ENCODE data around the gene DMXL1. TPM values are rescaled to one million over a fixed set of nuclear protein-coding genes. Genes with fewer than 3 reads are reported as not detected.

The DMXL1 gene
- total RNA-seq, 4 donors from 2014 or later: 40.7 to 80.9 (median 46.6) TPM

- ATAC-seq (ENCODE audit: low FRiP score) (no peak), DNase-seq (ENCODE audit: low spot score) (no peak)
- TF ChIP-seq CTCF (IDR thresholded peaks at IDR 0.05): no peak
Measured at GRCh38 chr5:119077444-119077843, 6.6 kb downstream of the DMXL1 start.

GRCh38 chr5:119078071-119078846 is 7.4 kb downstream of the DMXL1 start:
- DNase-seq (ENCODE audit: low spot score) (no peak), ATAC-seq (ENCODE audit: low FRiP score) (no peak)
- TF ChIP-seq CTCF (IDR thresholded peaks at IDR 0.05): no peak

- ATAC-seq (ENCODE audit: low FRiP score): no peak
- no peak for DNase-seq (ENCODE audit: low spot score)
- TF ChIP-seq CTCF (IDR thresholded peaks at IDR 0.05): no peak
Measured at GRCh38 chr5:119078861-119079260, 8.0 kb downstream of the DMXL1 start.

DNA sequence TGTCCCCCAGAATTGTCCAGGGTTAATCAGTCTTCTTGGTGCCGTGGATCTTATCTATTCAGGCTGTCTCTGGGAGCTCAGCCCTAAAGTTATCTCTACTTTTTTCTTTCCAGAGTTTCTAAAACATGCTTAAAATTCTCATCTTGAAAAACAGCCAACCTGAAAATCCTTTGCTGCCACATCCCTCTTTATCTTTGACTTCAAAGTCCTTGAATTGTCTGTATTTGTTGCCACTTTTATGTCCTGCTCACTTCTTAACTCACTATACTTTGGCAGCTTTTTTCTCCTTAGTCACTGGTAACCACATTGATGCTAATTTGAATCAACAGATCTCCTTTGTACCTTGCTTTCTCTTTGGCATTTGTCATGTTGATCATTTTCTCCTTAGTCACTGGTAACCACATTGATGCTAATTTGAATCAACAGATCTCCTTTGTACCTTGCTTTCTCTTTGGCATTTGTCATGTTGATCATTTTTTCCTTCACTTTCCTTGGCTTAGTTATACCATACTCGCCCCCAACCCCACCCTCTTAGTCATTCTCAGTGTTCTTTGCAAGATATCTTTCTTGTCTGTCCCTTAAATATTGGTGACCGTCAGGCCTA is 8.5 kb downstream of the DMXL1 start:
- no peak for TF ChIP-seq CTCF (IDR thresholded peaks at IDR 0.05)
- ATAC-seq (ENCODE audit: low FRiP score) (no peak), DNase-seq (ENCODE audit: low spot score) (no peak)

DNA sequence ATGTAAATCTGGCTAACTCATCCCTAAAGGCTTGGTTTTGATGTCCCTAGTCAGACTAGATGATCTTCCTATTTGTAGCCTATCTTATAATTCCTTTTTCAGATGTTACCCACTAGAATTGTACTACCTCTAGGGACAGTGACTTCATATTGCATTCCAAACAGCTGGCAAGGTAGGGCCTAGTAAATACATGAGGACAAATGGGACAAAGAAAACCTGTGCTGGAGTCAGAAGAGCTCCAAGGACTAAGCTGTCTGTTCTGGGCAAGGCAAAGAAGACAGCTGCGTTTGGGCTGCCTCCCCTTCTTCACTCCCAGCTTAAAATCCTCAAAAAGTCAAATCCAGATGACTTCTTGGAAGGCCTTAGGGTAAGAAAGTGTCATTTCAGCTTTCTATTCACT is 10.0 kb downstream of the DMXL1 start:
- no peak for ATAC-seq (ENCODE audit: low FRiP score)

GRCh38 chr5:119082691-119083090 is 11.8 kb downstream of the DMXL1 start:
- no peak for TF ChIP-seq CTCF (IDR thresholded peaks at IDR 0.05)
- no peak for ATAC-seq (ENCODE audit: low FRiP score)
- DNase-seq (ENCODE audit: low spot score): no peak

More for the DNA sequence above, 10.0 kb downstream of the DMXL1 start:
- DNase-seq (ENCODE audit: low spot score): no peak
- TF ChIP-seq CTCF (IDR thresholded peaks at IDR 0.05): no peak

DNA sequence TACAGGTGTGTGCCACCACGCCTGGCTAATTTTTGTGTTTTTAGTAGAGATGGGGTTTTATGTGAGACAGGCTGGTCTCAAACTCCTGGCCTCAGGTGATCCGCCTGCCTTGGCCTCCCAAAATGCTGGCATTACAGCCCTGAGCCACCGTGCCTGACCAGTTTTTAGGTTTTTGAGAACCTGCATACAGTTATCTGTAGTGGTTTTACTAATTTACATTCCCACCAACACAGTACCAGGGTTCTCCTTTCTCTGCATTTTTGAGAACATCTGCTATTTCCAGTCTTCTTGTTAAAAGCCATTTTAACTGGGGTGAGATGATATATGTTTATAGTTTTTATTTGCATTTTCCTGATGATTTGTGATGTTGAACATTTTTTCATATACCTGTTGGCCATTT is 12.8 kb downstream of the DMXL1 start:
- DNase-seq (ENCODE audit: low spot score): no peak
- no peak for TF ChIP-seq CTCF (IDR thresholded peaks at IDR 0.05)
- ATAC-seq (ENCODE audit: low FRiP score): no peak
